ENCODE data around the gene SLC35E1.
"Not testable (repeated sequence)": the region's sequence is repeated elsewhere in the genome, so short reads cannot be mapped to it uniquely, and the experiment has no call there.

Gene SLC35E1

DNA sequence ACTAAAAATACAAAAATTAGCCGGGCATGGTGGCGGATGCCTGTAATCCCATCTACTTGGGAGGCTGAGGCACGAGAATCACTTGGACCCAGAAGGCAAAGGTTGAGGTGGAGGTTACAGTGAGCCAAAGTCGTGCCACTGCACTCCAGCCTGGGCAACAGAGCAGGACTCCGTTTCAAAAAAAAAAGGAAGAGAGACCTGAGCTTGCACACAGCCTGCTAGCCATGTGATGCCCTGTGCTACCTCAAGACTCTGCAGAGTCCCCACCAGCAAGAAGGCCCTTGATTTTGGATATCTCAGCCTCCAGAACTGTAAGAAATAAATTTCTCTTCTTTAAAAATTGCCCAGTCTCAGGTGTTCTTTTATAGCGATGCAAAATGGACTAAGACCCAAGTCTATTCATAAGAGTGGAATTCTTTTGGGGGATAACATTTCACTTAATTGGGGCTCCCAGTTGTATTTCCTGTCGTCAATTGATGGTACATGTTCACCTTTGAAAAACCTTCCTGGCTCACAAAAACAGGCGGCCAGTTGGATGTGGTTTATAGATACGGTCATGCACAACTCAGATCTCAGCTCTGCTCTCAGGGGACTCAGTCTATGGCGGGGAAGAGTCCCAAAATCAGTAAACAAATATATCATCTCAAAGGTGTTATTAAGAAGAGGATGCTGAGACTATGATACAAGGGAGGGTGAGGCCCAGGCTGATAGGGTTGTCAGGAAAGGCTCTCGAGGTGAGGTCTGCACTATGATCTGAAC, 27.6 kb downstream of the SLC35E1 start:
- DNase-seq (ENCODE audit: low read depth): no peak

- not testable (repeated sequence) for DNase-seq (ENCODE audit: low read depth)
These were observed 28.5 kb downstream of the SLC35E1 start for GRCh38 chr19:16543734-16544133.

- DNase-seq (ENCODE audit: low read depth): no peak
These were observed 29.2 kb downstream of the SLC35E1 start for GRCh38 chr19:16542910-16543472.

DNA sequence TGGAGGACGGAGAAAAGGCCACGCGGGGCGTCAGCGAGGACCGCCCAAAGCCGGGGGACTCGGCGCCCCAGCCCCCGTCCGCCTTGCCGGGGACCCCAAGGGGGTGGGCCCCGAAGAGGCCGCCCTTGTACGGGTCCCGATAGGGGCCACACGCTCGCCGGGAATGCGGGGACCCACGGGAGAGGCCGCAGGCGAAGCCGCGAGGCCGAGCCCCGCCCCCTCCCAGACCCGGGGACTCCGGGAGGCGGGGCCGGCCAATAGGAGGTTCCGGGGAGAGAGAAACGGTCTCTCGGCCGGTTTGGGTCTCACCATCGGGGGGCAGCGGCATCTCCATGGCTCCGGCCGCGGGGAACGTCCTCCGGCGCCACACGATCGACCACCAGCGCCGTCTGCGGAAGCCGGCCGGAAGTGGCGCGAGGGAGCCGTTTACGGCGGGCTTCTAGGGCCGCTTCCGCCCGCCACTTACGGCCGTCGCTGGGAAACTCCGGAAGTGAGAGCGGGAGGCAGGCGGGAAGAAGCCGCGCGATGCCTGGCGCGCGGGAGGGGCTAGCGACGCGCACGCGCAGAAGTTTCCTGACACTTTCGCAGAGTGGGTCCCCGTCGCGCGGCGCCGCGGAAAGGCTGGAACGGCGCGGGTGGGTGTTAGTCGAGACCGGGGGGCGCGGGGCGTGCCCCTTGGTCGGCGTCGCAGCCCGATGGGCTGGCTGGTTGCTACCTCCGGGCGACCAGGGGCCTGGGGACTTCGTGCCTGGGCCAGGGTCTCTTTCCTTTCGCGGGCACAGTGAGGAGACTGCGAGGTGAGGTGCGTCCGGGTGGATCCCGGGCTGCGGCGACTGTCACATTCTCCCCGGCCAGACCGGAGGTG, 29.9 kb downstream of the SLC35E1 start, which contains the start of gene CHERP:
TSS of gene CHERP (minus strand) at position 393 of the 865 bp plus-strand sequence. CDS start at position 334, 59 bp downstream.
- DNase-seq (ENCODE audit: low read depth): peak; percentile 89

- no peak for DNase-seq (ENCODE audit: low read depth)
These were observed 30.6 kb downstream of the SLC35E1 start for GRCh38 chr19:16541526-16542044.

DNA sequence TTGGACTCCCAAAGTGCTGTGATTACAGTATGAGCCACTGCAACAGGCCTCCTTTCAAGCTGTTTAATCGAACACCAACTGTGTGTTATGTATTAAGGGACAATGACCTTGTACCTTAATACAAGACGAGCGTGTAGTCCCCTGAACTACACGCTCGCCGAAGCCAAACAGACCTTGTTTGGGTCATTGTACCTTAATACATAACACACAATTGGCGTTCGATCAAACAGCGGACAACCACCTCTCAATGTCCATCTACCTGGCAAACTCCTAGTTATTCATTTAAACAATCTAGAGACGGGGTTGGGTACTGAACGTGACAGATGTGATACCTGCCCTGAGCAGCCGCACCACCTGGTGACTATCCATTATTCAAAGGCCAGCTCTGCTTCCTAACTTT, 31.3 kb downstream of the SLC35E1 start:
- no peak for DNase-seq (ENCODE audit: low read depth)

DNA sequence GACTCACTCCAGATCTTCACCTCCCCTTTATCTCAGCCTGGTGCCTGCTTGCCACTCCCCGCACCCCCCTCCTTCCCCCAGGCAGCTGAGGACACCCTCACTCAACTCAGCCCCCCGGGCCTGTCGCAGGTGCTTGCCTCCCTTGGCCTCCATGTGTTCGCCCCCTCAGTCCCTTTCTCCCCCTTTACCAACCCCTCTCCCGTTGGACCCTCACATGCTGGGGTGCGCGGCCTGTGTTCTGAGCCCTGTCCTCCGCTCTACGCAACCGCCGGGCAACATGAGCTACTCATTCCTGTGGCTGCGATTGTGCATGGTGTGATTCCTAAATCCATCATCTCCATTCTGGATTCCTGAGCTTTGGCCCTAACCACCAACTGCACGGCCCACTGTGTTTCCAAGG, 35.1 kb downstream of the SLC35E1 start:
- no peak for DNase-seq (ENCODE audit: low read depth)

DNA sequence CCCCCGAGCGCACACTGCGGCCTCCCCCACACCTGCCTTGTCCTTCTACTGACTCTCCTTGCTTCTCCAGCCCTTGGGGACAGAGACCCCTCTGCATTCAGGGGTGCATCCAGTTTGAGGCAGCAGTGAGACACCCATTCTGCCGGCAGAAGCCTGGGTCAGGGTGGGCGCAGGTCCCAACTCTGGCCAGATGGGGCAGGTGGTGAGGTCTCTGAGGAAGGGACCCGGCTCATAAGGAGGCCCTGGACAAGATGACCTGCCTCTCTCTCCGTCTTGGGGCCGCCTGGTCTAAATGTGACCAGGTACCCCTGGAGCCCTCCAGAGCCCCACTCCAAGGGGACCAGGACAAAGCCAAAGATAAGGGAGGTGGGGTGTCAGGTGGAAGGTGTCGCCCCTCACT, 36.1 kb downstream of the SLC35E1 start:
- DNase-seq (ENCODE audit: low read depth): no peak

- no peak for DNase-seq (ENCODE audit: low read depth)
These were observed 36.8 kb downstream of the SLC35E1 start for GRCh38 chr19:16535381-16535780.

- no peak for DNase-seq (ENCODE audit: low read depth)
These were observed 39.6 kb downstream of the SLC35E1 start for GRCh38 chr19:16532440-16533234.

DNA sequence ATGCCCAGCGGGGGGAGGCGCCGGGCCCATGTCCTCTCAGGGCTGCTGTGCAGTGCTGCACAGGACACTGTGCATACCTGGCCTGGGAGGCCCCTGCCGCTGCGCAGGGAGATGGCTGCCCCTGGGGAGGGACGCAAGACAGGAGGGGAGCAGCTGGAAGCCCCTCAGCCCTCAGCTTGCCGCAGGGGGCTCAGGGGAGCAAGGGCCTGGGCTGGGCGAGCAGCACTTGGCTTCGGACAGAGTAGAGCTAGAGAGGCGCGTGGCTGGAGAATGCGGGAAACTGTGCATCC, 40.9 kb downstream of the SLC35E1 start:
- no peak for DNase-seq (ENCODE audit: low read depth)

- DNase-seq (ENCODE audit: low read depth): no peak
These were observed 41.5 kb downstream of the SLC35E1 start for GRCh38 chr19:16530540-16531379.

- no peak for DNase-seq (ENCODE audit: low read depth)
These were observed 42.6 kb downstream of the SLC35E1 start for GRCh38 chr19:16529466-16530144.

GRCh38 chr19:16527971-16528521, 44.2 kb downstream of the SLC35E1 start:
- DNase-seq (ENCODE audit: low read depth): no peak

GRCh38 chr19:16527334-16527935, 44.8 kb downstream of the SLC35E1 start:
- no peak for DNase-seq (ENCODE audit: low read depth)

DNA sequence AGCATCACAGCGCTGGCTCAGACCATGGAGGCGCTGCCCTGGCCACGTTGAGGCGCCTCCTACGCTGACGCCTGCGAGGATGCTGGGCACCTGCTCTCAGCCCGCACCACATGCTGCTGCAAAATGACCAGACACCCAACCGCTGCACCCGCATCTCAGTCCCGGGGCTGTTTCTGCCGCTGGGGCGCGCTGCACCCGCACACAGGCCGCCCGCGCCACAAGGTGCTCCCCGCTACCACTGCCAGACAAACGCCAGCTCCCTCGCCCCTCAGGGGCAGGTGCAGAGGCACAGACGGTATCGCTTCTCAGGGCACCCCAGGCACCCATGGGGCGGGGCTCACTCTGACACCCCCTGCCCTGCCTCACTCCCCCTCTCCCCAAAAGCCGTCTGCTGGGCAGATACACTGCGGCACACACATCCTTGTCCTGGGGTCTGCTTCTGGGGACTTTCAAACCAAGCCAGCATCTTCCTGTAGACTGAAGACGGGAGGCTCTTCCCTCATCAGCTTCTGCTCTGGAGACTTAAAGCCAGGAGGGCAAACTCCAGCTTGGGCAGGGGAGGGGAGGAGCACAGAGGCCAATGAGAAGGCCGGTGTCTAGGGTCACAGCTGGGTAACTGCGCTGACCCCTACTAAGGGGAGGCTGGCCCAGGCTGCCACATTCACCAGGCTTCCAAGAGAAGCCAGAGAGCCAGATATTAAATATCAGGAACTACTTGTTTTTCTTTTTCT, 46.3 kb downstream of the SLC35E1 start:
- DNase-seq (ENCODE audit: low read depth): no peak

GRCh38 chr19:16524991-16525734, 47.1 kb downstream of the SLC35E1 start:
- DNase-seq (ENCODE audit: low read depth): no peak
